Type B pancreatic cell (in vitro differentiated cells): ENCODE measurements around the gene TMEM132D. TPM values are rescaled to one million over a fixed set of nuclear protein-coding genes. Genes with fewer than 3 reads are reported as not detected.

Experiments used
- DNase-seq: peaks from one replicate; pipeline ENCODE4 v3.0.0; 2021; ENCODE audit warnings: mixed read lengths; ENCODE audit not compliant: unreplicated experiment; ENCODE audit errors: extremely low spot score
- H3K27ac Mint-ChIP-seq: 2 replicates; pipeline ENCODE4 v1.8.0; 2021; ENCODE audit warnings: mild to moderate bottlenecking, mixed read lengths
- H3K27me3 Mint-ChIP-seq: 2 replicates; pipeline ENCODE4 v1.8.0; 2021; ENCODE audit warnings: mixed read lengths
- H3K36me3 Mint-ChIP-seq: 2 replicates; pipeline ENCODE4 v1.8.0; 2021; ENCODE audit warnings: mixed read lengths
- H3K4me1 Mint-ChIP-seq: one replicate; pipeline ENCODE4 v1.8.0; 2021; ENCODE audit warnings: mixed read lengths; ENCODE audit not compliant: unreplicated experiment
- H3K4me3 Mint-ChIP-seq: 2 replicates; pipeline ENCODE4 v1.8.0; 2021; ENCODE audit warnings: mild to moderate bottlenecking, mixed read lengths
- H3K9me3 Mint-ChIP-seq: 2 replicates; pipeline ENCODE4 v1.8.0; 2021; ENCODE audit warnings: mixed read lengths
- CTCF ChIP-seq: fragments of 200-600 bp; sonication (generic); conservative IDR thresholded peaks from 2 replicates; pipeline ENCODE4 v1.5.0; 2021; ENCODE audit warnings: antibody characterized with exemption, mild to moderate bottlenecking
- total RNA-seq: library from RNA; stranded (reverse); gene quantifications from 2 replicates; pipeline ENCODE4 v1.2.1, GENCODE V29; 2021; ENCODE audit warnings: low replicate concordance

Gene TMEM132D
- total RNA-seq, 1 donor from 2014 or later, result 1.8 TPM

- no peak for DNase-seq
- no peak for TF ChIP-seq CTCF
- Mint-ChIP-seq H3K27ac (no peak overlapping the region), H3K36me3 (no peaks in the 10 kb centered on the region), H3K4me3 (no peak overlapping the region), H3K4me1 (peaks cover 3% of the 10 kb centered on the region), H3K9me3 (no peaks in the 10 kb centered on the region), H3K27me3 (peaks cover 14% of the 10 kb centered on the region)
Observed at GRCh38 chr12:129101404-129101803, 802.4 kb downstream of the TMEM132D start.

- TF ChIP-seq CTCF, result no peak
- Mint-ChIP-seq H3K27me3 (peaks cover 11% of the 10 kb centered on the region), H3K36me3 (no peaks in the 10 kb centered on the region), H3K27ac (no peak overlapping the region), H3K4me1 (peaks cover 3% of the 10 kb centered on the region), H3K4me3 (no peak overlapping the region), H3K9me3 (no peaks in the 10 kb centered on the region)
- DNase-seq, result no peak
Observed at GRCh38 chr12:129097451-129097850, 806.4 kb downstream of the TMEM132D start.

- Mint-ChIP-seq H3K36me3 (no peaks in the 10 kb centered on the region), H3K9me3 (no peaks in the 10 kb centered on the region)
- no peak for DNase-seq
Observed at GRCh38 chr12:129096968-129097367, 806.9 kb downstream of the TMEM132D start.

GRCh38 chr12:129096184-129096583, 807.6 kb downstream of the TMEM132D start:
- peaks cover 3% of the 10 kb centered on the region for H3K4me1 Mint-ChIP-seq

More at GRCh38 chr12:129096968-129097367, 806.9 kb downstream of the TMEM132D start:
- Mint-ChIP-seq H3K27ac (no peak overlapping the region), H3K27me3 (peaks cover 11% of the 10 kb centered on the region), H3K4me3 (no peak overlapping the region), H3K4me1 (peaks cover 3% of the 10 kb centered on the region)
- TF ChIP-seq CTCF, result no peak

GRCh38 chr12:129089576-129089975, 814.2 kb downstream of the TMEM132D start:
- DNase-seq, result no peak
- Mint-ChIP-seq H3K36me3 (no peaks in the 10 kb centered on the region), H3K27me3 (peaks cover 7% of the 10 kb centered on the region), H3K4me1 (no peaks in the 10 kb centered on the region), H3K27ac (no peak overlapping the region), H3K4me3 (no peak overlapping the region), H3K9me3 (no peaks in the 10 kb centered on the region)
- no peak for TF ChIP-seq CTCF

More at GRCh38 chr12:129096184-129096583, 807.6 kb downstream of the TMEM132D start:
- H3K36me3 Mint-ChIP-seq, result no peaks in the 10 kb centered on the region
- no peak overlapping the region for H3K27ac Mint-ChIP-seq
- no peak overlapping the region for H3K4me3 Mint-ChIP-seq
- H3K27me3 Mint-ChIP-seq, result peaks cover 11% of the 10 kb centered on the region
- TF ChIP-seq CTCF, result no peak
- no peaks in the 10 kb centered on the region for H3K9me3 Mint-ChIP-seq
- DNase-seq, result no peak
